H9 (cell line): ENCODE results near the gene AKAP1. TPM values are rescaled to one million over a fixed set of nuclear protein-coding genes. Genes with fewer than 3 reads are reported as not detected.

Experiments used
- DNase-seq: peaks from one replicate; pipeline ENCODE4 v3.0.0-alpha.2; 2017
- H2AFZ ChIP-seq: one replicate; pipeline ENCODE4 v1.6.1; 2013; ENCODE audit warnings: mild to moderate bottlenecking, low read length, control low read depth, moderate library complexity
- H2AK5ac ChIP-seq: 2 replicates; pipeline ENCODE4 v1.6.1; 2013; ENCODE audit warnings: low read length, control low read depth, mixed read lengths; ENCODE audit not compliant: insufficient read length
- H2BK120ac ChIP-seq: one replicate; pipeline ENCODE4 v1.6.1; 2013; ENCODE audit warnings: low read depth, mild to moderate bottlenecking, low read length, control low read depth, inconsistent platforms; ENCODE audit not compliant: poor library complexity, severe bottlenecking
- H2BK12ac ChIP-seq: 2 replicates; pipeline ENCODE4 v1.6.1; 2013; ENCODE audit warnings: low read length, control low read depth, mixed read lengths, low read depth; ENCODE audit not compliant: insufficient read length
- H2BK15ac ChIP-seq: 2 replicates; pipeline ENCODE4 v1.6.1; 2013; ENCODE audit warnings: low read depth, low read length, control low read depth
- H2BK20ac ChIP-seq: one replicate; pipeline ENCODE4 v1.6.1; 2013; ENCODE audit warnings: low read depth, mild to moderate bottlenecking, low read length, control low read depth, inconsistent platforms; ENCODE audit not compliant: poor library complexity, severe bottlenecking
- H2BK5ac ChIP-seq: 2 replicates; pipeline ENCODE4 v1.6.1; 2013; ENCODE audit warnings: low read length, control low read depth, mixed read lengths; ENCODE audit not compliant: insufficient read length
- H3K14ac ChIP-seq: 2 replicates; pipeline ENCODE4 v1.6.1; 2013; ENCODE audit warnings: low read length, control low read depth; ENCODE audit not compliant: insufficient read depth
- H3K18ac ChIP-seq: 2 replicates; pipeline ENCODE4 v1.6.1; 2013; ENCODE audit warnings: low read depth, mild to moderate bottlenecking, mixed read lengths, low read length, control low read depth; ENCODE audit not compliant: insufficient read length
- H3K23ac ChIP-seq: 2 replicates; pipeline ENCODE4 v1.6.1; 2013; ENCODE audit warnings: low read length, control low read depth, mixed read lengths, low read depth; ENCODE audit not compliant: insufficient read length
- H3K23me2 ChIP-seq: 2 replicates; pipeline ENCODE4 v1.6.1; 2013; ENCODE audit warnings: low read depth, mild to moderate bottlenecking, mixed read lengths, low read length, control low read depth; ENCODE audit not compliant: insufficient read length, poor library complexity, severe bottlenecking
- H3K27ac ChIP-seq: 2 replicates; pipeline ENCODE4 v1.5.1; 2013; ENCODE audit warnings: low read length, control low read depth, mixed read lengths, low read depth; ENCODE audit not compliant: insufficient read length
- H3K27me3 ChIP-seq: 2 replicates; pipeline ENCODE4 v1.6.1; 2013; ENCODE audit warnings: low read length, control low read depth, inconsistent platforms; ENCODE audit not compliant: insufficient read depth
- H3K4ac ChIP-seq: 2 replicates; pipeline ENCODE4 v1.6.1; 2013; ENCODE audit warnings: low read depth, mild to moderate bottlenecking, control low read depth, inconsistent platforms, low read length, moderate library complexity
- H3K4me1 ChIP-seq: 2 replicates; pipeline ENCODE4 v1.6.1; 2013; ENCODE audit warnings: low read length, control low read depth, inconsistent platforms; ENCODE audit not compliant: insufficient read depth
- H3K4me2 ChIP-seq: 2 replicates; pipeline ENCODE4 v1.6.1; 2013; ENCODE audit warnings: low read length, control low read depth, mixed read lengths; ENCODE audit not compliant: insufficient read length, insufficient read depth
- H3K56ac ChIP-seq: 2 replicates; pipeline ENCODE4 v1.6.1; 2013; ENCODE audit warnings: low read depth, mild to moderate bottlenecking, mixed read lengths, low read length, control low read depth; ENCODE audit not compliant: insufficient read length
- H3K79me1 ChIP-seq: 2 replicates; pipeline ENCODE4 v1.6.1; 2013; ENCODE audit warnings: low read depth, mild to moderate bottlenecking, moderate library complexity, low read length, control low read depth, inconsistent platforms; ENCODE audit not compliant: insufficient read depth, poor library complexity, severe bottlenecking
- H3K79me2 ChIP-seq: 2 replicates; pipeline ENCODE4 v1.6.1; 2013; ENCODE audit warnings: low read length, control low read depth, inconsistent platforms; ENCODE audit not compliant: insufficient read depth
- H3K9ac ChIP-seq: 2 replicates; pipeline ENCODE4 v1.6.1; 2013; ENCODE audit warnings: low read length, control low read depth, mixed read lengths; ENCODE audit not compliant: insufficient read length; ENCODE audit errors: extremely low read depth
- H3K9me3 ChIP-seq: one replicate; pipeline ENCODE4 v1.6.1; 2013; ENCODE audit warnings: low read depth, low read length, inconsistent platforms; ENCODE audit not compliant: control insufficient read depth
- H3T11ph ChIP-seq: one replicate; pipeline ENCODE4 v1.6.1; 2013; ENCODE audit warnings: mild to moderate bottlenecking, low read length, control low read depth, inconsistent platforms
- H4K20me1 ChIP-seq: one replicate; pipeline ENCODE4 v1.6.1; 2013; ENCODE audit not compliant: control insufficient read depth, insufficient read length, insufficient read depth
- H4K5ac ChIP-seq: 2 replicates; pipeline ENCODE4 v1.6.1; 2013; ENCODE audit warnings: low read depth, mild to moderate bottlenecking, mixed read lengths, low read length, control low read depth; ENCODE audit not compliant: insufficient read length
- H4K8ac ChIP-seq: replicated peaks from 2 replicates; pipeline ENCODE4 v1.6.1; 2013; ENCODE audit warnings: low read length, control low read depth, mixed read lengths, low read depth; ENCODE audit not compliant: insufficient read length
- H4K91ac ChIP-seq: 2 replicates; pipeline ENCODE4 v1.6.1; 2013; ENCODE audit warnings: low read depth, mild to moderate bottlenecking, moderate library complexity, mixed read lengths, low read length, control low read depth; ENCODE audit not compliant: insufficient read length
- H3K27ac Mint-ChIP-seq, 3 experiments: 2 replicates in 2 of 3; 3 replicates in 1 of 3; pipeline ENCODE4 v1.8.0; 2020 to 2021; ENCODE audit warnings: mixed read lengths in 3 of 3, mild to moderate bottlenecking in 1 of 3, moderate library complexity in 1 of 3
- H3K27me3 Mint-ChIP-seq: 2 replicates; pipeline ENCODE4 v1.8.0; 2021; ENCODE audit warnings: low read depth, mild to moderate bottlenecking, moderate library complexity, mixed read lengths
- H3K36me3 Mint-ChIP-seq, 3 experiments: 2 replicates in 2 of 3; 3 replicates in 1 of 3; pipeline ENCODE4 v1.8.0; 2020 to 2021; ENCODE audit warnings: low read depth in 3 of 3, mixed read lengths in 3 of 3; ENCODE audit not compliant: insufficient read depth in 1 of 3
- H3K4me1 Mint-ChIP-seq, 2 experiments: 2 replicates each; pipeline ENCODE4 v1.8.0; 2020; ENCODE audit warnings: mixed read lengths in 2 of 2
- H3K4me3 Mint-ChIP-seq, 2 experiments: 2 replicates in 1 of 2; 3 replicates in 1 of 2; pipeline ENCODE4 v1.8.0; 2020 to 2021; ENCODE audit warnings: mild to moderate bottlenecking in 2 of 2, mixed read lengths in 2 of 2, moderate library complexity in 1 of 2
- H3K9me3 Mint-ChIP-seq, 2 experiments: 2 replicates in 1 of 2; 3 replicates in 1 of 2; pipeline ENCODE4 v1.8.0; 2020; ENCODE audit warnings: mild to moderate bottlenecking in 2 of 2, mixed read lengths in 2 of 2, moderate library complexity in 1 of 2
- CTCF ChIP-seq: fragments of 200-600 bp; sonication (generic); conservative IDR thresholded peaks from 3 replicates; pipeline ENCODE4 v1.8.0; 2021; ENCODE audit warnings: antibody characterized with exemption, mild to moderate bottlenecking
- WGBS: extraction: QIAGEN DNeasy Blood & Tissue Kit; methylation state at CpG from one replicate; pipeline ENCODE4 v1.1.7; 2013; ENCODE audit warnings: missing lambda C conversion rate, low lambda C conversion rate, mixed read lengths; ENCODE audit not compliant: insufficient read length; ENCODE audit errors: extremely low coverage; 5-methylcytosine and 5-hydroxymethylcytosine counted together
- total RNA-seq: library from RNA; stranded (reverse); gene quantifications from 2 replicates; pipeline ENCODE4 v1.2.1, GENCODE V29; 2021

Gene AKAP1
- total RNA-seq, 1 experiment from 2014 or later: 61.2 TPM

- Histone ChIP-seq H2AFZ (no peak overlapping the region), H2BK120ac (no peak overlapping the region), H2BK5ac (no peak overlapping the region), H3K27ac (no peak overlapping the region), H2BK15ac (no peak overlapping the region), H4K8ac (no peak overlapping the region), H3K18ac (no peak overlapping the region), H4K20me1 (no peaks in the 10 kb centered on the region), H3K9me3 (no peaks in the 10 kb centered on the region), H3K79me1 (no peaks in the 10 kb centered on the region), H4K5ac (no peak overlapping the region), H2BK20ac (no peak overlapping the region), H3K56ac (no peak overlapping the region), H3K23me2 (no peaks in the 10 kb centered on the region), H3K27me3 (no peaks in the 10 kb centered on the region), H3K23ac (no peak overlapping the region), H3K14ac (no peak overlapping the region), H4K91ac (no peak overlapping the region), H3K4me2 (no peak overlapping the region), H3K4ac (no peak overlapping the region), H2BK12ac (no peak overlapping the region), H3K9ac (no peak overlapping the region), H3K79me2 (no peaks in the 10 kb centered on the region), H3K4me1 (peaks cover 4% of the 10 kb centered on the region; the same call in 1 of the 2 replicates), H3T11ph (no peak overlapping the region), H2AK5ac (no peak overlapping the region)
- Mint-ChIP-seq H3K4me1 (peaks cover 13 to 17% of the 10 kb centered on the region in 2 experiments), H3K4me3 (no peak overlapping the region), H3K9me3 (peaks cover 1 to 4% of the 10 kb centered on the region in 2 experiments; a peak in 4 of 5 replicates), H3K27me3 (peaks cover 1% of the 10 kb centered on the region), H3K36me3 (peaks cover 0 to 2% (median 2%) of the 10 kb centered on the region in 3 experiments; a peak in 4 of 7 replicates), H3K27ac (no peak overlapping the region)
- no CpG with 5 or more reads among the region's 5 CpGs for WGBS
- DNase-seq: no peak
- no peak for TF ChIP-seq CTCF
Measured at GRCh38 chr17:57143919-57144318, 58.9 kb downstream of the AKAP1 start.
